H9 (cell line): ENCODE results near the gene ALG12. TPM values are rescaled to one million over a fixed set of nuclear protein-coding genes. Genes with fewer than 3 reads are reported as not detected.

Source experiments
- DNase-seq: peaks from one replicate; pipeline ENCODE4 v3.0.0-alpha.2; 2017
- H2AFZ ChIP-seq: one replicate; pipeline ENCODE4 v1.6.1; 2013; ENCODE audit warnings: mild to moderate bottlenecking, low read length, control low read depth, moderate library complexity
- H2AK5ac ChIP-seq: 2 replicates; pipeline ENCODE4 v1.6.1; 2013; ENCODE audit warnings: low read length, control low read depth, mixed read lengths; ENCODE audit not compliant: insufficient read length
- H2BK120ac ChIP-seq: one replicate; pipeline ENCODE4 v1.6.1; 2013; ENCODE audit warnings: low read depth, mild to moderate bottlenecking, low read length, control low read depth, inconsistent platforms; ENCODE audit not compliant: poor library complexity, severe bottlenecking
- H2BK12ac ChIP-seq: 2 replicates; pipeline ENCODE4 v1.6.1; 2013; ENCODE audit warnings: low read length, control low read depth, mixed read lengths, low read depth; ENCODE audit not compliant: insufficient read length
- H2BK15ac ChIP-seq: 2 replicates; pipeline ENCODE4 v1.6.1; 2013; ENCODE audit warnings: low read depth, low read length, control low read depth
- H2BK20ac ChIP-seq: one replicate; pipeline ENCODE4 v1.6.1; 2013; ENCODE audit warnings: low read depth, mild to moderate bottlenecking, low read length, control low read depth, inconsistent platforms; ENCODE audit not compliant: poor library complexity, severe bottlenecking
- H2BK5ac ChIP-seq: 2 replicates; pipeline ENCODE4 v1.6.1; 2013; ENCODE audit warnings: low read length, control low read depth, mixed read lengths; ENCODE audit not compliant: insufficient read length
- H3K14ac ChIP-seq: 2 replicates; pipeline ENCODE4 v1.6.1; 2013; ENCODE audit warnings: low read length, control low read depth; ENCODE audit not compliant: insufficient read depth
- H3K18ac ChIP-seq: 2 replicates; pipeline ENCODE4 v1.6.1; 2013; ENCODE audit warnings: low read depth, mild to moderate bottlenecking, mixed read lengths, low read length, control low read depth; ENCODE audit not compliant: insufficient read length
- H3K23ac ChIP-seq: 2 replicates; pipeline ENCODE4 v1.6.1; 2013; ENCODE audit warnings: low read length, control low read depth, mixed read lengths, low read depth; ENCODE audit not compliant: insufficient read length
- H3K23me2 ChIP-seq: 2 replicates; pipeline ENCODE4 v1.6.1; 2013; ENCODE audit warnings: low read depth, mild to moderate bottlenecking, mixed read lengths, low read length, control low read depth; ENCODE audit not compliant: insufficient read length, poor library complexity, severe bottlenecking
- H3K27ac ChIP-seq: 2 replicates; pipeline ENCODE4 v1.5.1; 2013; ENCODE audit warnings: low read length, control low read depth, mixed read lengths, low read depth; ENCODE audit not compliant: insufficient read length
- H3K27me3 ChIP-seq: 2 replicates; pipeline ENCODE4 v1.6.1; 2013; ENCODE audit warnings: low read length, control low read depth, inconsistent platforms; ENCODE audit not compliant: insufficient read depth
- H3K4ac ChIP-seq: 2 replicates; pipeline ENCODE4 v1.6.1; 2013; ENCODE audit warnings: low read depth, mild to moderate bottlenecking, control low read depth, inconsistent platforms, low read length, moderate library complexity
- H3K4me1 ChIP-seq: 2 replicates; pipeline ENCODE4 v1.6.1; 2013; ENCODE audit warnings: low read length, control low read depth, inconsistent platforms; ENCODE audit not compliant: insufficient read depth
- H3K4me2 ChIP-seq: 2 replicates; pipeline ENCODE4 v1.6.1; 2013; ENCODE audit warnings: low read length, control low read depth, mixed read lengths; ENCODE audit not compliant: insufficient read length, insufficient read depth
- H3K56ac ChIP-seq: 2 replicates; pipeline ENCODE4 v1.6.1; 2013; ENCODE audit warnings: low read depth, mild to moderate bottlenecking, mixed read lengths, low read length, control low read depth; ENCODE audit not compliant: insufficient read length
- H3K79me1 ChIP-seq: 2 replicates; pipeline ENCODE4 v1.6.1; 2013; ENCODE audit warnings: low read depth, mild to moderate bottlenecking, moderate library complexity, low read length, control low read depth, inconsistent platforms; ENCODE audit not compliant: insufficient read depth, poor library complexity, severe bottlenecking
- H3K79me2 ChIP-seq: 2 replicates; pipeline ENCODE4 v1.6.1; 2013; ENCODE audit warnings: low read length, control low read depth, inconsistent platforms; ENCODE audit not compliant: insufficient read depth
- H3K9ac ChIP-seq: 2 replicates; pipeline ENCODE4 v1.6.1; 2013; ENCODE audit warnings: low read length, control low read depth, mixed read lengths; ENCODE audit not compliant: insufficient read length; ENCODE audit errors: extremely low read depth
- H3K9me3 ChIP-seq: one replicate; pipeline ENCODE4 v1.6.1; 2013; ENCODE audit warnings: low read depth, low read length, inconsistent platforms; ENCODE audit not compliant: control insufficient read depth
- H3T11ph ChIP-seq: one replicate; pipeline ENCODE4 v1.6.1; 2013; ENCODE audit warnings: mild to moderate bottlenecking, low read length, control low read depth, inconsistent platforms
- H4K20me1 ChIP-seq: one replicate; pipeline ENCODE4 v1.6.1; 2013; ENCODE audit not compliant: control insufficient read depth, insufficient read length, insufficient read depth
- H4K5ac ChIP-seq: 2 replicates; pipeline ENCODE4 v1.6.1; 2013; ENCODE audit warnings: low read depth, mild to moderate bottlenecking, mixed read lengths, low read length, control low read depth; ENCODE audit not compliant: insufficient read length
- H4K8ac ChIP-seq: replicated peaks from 2 replicates; pipeline ENCODE4 v1.6.1; 2013; ENCODE audit warnings: low read length, control low read depth, mixed read lengths, low read depth; ENCODE audit not compliant: insufficient read length
- H4K91ac ChIP-seq: 2 replicates; pipeline ENCODE4 v1.6.1; 2013; ENCODE audit warnings: low read depth, mild to moderate bottlenecking, moderate library complexity, mixed read lengths, low read length, control low read depth; ENCODE audit not compliant: insufficient read length
- H3K27ac Mint-ChIP-seq, 3 experiments: 2 replicates in 2 of 3; 3 replicates in 1 of 3; pipeline ENCODE4 v1.8.0; 2020 to 2021; ENCODE audit warnings: mixed read lengths in 3 of 3, mild to moderate bottlenecking in 1 of 3, moderate library complexity in 1 of 3
- H3K27me3 Mint-ChIP-seq: 2 replicates; pipeline ENCODE4 v1.8.0; 2021; ENCODE audit warnings: low read depth, mild to moderate bottlenecking, moderate library complexity, mixed read lengths
- H3K36me3 Mint-ChIP-seq, 3 experiments: 2 replicates in 2 of 3; 3 replicates in 1 of 3; pipeline ENCODE4 v1.8.0; 2020 to 2021; ENCODE audit warnings: low read depth in 3 of 3, mixed read lengths in 3 of 3; ENCODE audit not compliant: insufficient read depth in 1 of 3
- H3K4me1 Mint-ChIP-seq, 2 experiments: 2 replicates each; pipeline ENCODE4 v1.8.0; 2020; ENCODE audit warnings: mixed read lengths in 2 of 2
- H3K4me3 Mint-ChIP-seq, 2 experiments: 2 replicates in 1 of 2; 3 replicates in 1 of 2; pipeline ENCODE4 v1.8.0; 2020 to 2021; ENCODE audit warnings: mild to moderate bottlenecking in 2 of 2, mixed read lengths in 2 of 2, moderate library complexity in 1 of 2
- H3K9me3 Mint-ChIP-seq, 2 experiments: 2 replicates in 1 of 2; 3 replicates in 1 of 2; pipeline ENCODE4 v1.8.0; 2020; ENCODE audit warnings: mild to moderate bottlenecking in 2 of 2, mixed read lengths in 2 of 2, moderate library complexity in 1 of 2
- WGBS: extraction: QIAGEN DNeasy Blood & Tissue Kit; methylation state at CpG from one replicate; pipeline ENCODE4 v1.1.7; 2013; ENCODE audit warnings: missing lambda C conversion rate, low lambda C conversion rate, mixed read lengths; ENCODE audit not compliant: insufficient read length; ENCODE audit errors: extremely low coverage; 5-methylcytosine and 5-hydroxymethylcytosine counted together
- total RNA-seq: library from RNA; stranded (reverse); gene quantifications from 2 replicates; pipeline ENCODE4 v1.2.1, GENCODE V29; 2021
- TF ChIP-seq, protein P1 (sequence below): fragments of 200-600 bp; sonication (generic); conservative IDR thresholded peaks from 3 replicates; pipeline ENCODE4 v1.8.0; 2021; ENCODE audit warnings: antibody characterized with exemption, mild to moderate bottlenecking

ALG12 gene
- total RNA-seq, 1 experiment from 2014 or later, result 19.2 TPM

DNA sequence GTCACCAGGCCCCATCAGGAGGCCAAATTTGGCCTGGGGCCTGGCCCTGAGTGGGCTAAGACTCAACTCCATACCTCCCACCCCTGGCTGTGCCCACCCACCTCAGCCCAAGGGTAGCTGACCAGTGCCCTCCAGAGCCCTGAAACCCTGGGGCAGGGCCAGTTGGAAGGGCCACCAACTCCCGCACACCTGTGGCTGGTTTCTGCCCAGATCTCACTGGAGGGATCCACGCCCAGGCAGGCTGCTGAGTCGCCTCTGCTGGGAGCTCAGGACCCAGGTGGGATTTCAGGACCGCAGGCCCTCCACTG is 33.4 kb upstream of the ALG12 start:
- no peak overlapping the region; the same call in 1 of the 2 replicates for H3K14ac ChIP-seq
- Mint-ChIP-seq H3K36me3 (no peaks in the 10 kb centered on the region), H3K4me3 (no peak overlapping the region), H3K4me1 (peaks cover 5 to 19% of the 10 kb centered on the region in 2 experiments), H3K27ac (no peak overlapping the region), H3K9me3 (no peaks in the 10 kb centered on the region), H3K27me3 (no peaks in the 10 kb centered on the region)
- no peak overlapping the region for H2BK5ac ChIP-seq
- H2AFZ ChIP-seq, result no peak overlapping the region
- no peaks in the 10 kb centered on the region for H3K79me2 ChIP-seq
- H2AK5ac ChIP-seq, result no peak overlapping the region
- no peaks in the 10 kb centered on the region for H3K4me1 ChIP-seq
- H4K91ac ChIP-seq, result no peak overlapping the region
- DNase-seq, result no peak
- no peaks in the 10 kb centered on the region for H3K27me3 ChIP-seq
- no peak overlapping the region for H3K4me2 ChIP-seq
- H3K23me2 ChIP-seq, result no peaks in the 10 kb centered on the region
- H4K20me1 ChIP-seq, result no peaks in the 10 kb centered on the region
- no peak overlapping the region for H3K23ac ChIP-seq
- no peak overlapping the region for H2BK20ac ChIP-seq
- H3K79me1 ChIP-seq, result no peaks in the 10 kb centered on the region
- no peak overlapping the region for H3K27ac ChIP-seq
- H3K18ac ChIP-seq, result no peak overlapping the region
- no peak overlapping the region for H2BK12ac ChIP-seq
- TF ChIP-seq, protein P1, sequence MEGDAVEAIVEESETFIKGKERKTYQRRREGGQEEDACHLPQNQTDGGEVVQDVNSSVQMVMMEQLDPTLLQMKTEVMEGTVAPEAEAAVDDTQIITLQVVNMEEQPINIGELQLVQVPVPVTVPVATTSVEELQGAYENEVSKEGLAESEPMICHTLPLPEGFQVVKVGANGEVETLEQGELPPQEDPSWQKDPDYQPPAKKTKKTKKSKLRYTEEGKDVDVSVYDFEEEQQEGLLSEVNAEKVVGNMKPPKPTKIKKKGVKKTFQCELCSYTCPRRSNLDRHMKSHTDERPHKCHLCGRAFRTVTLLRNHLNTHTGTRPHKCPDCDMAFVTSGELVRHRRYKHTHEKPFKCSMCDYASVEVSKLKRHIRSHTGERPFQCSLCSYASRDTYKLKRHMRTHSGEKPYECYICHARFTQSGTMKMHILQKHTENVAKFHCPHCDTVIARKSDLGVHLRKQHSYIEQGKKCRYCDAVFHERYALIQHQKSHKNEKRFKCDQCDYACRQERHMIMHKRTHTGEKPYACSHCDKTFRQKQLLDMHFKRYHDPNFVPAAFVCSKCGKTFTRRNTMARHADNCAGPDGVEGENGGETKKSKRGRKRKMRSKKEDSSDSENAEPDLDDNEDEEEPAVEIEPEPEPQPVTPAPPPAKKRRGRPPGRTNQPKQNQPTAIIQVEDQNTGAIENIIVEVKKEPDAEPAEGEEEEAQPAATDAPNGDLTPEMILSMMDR, result no peak
- no peak overlapping the region for H3T11ph ChIP-seq
- H3K9me3 ChIP-seq, result no peaks in the 10 kb centered on the region
- H4K5ac ChIP-seq, result no peak overlapping the region
- no peak overlapping the region for H2BK15ac ChIP-seq
- H3K56ac ChIP-seq, result no peak overlapping the region
- no peak overlapping the region for H4K8ac ChIP-seq
- WGBS, result no CpG with 5 or more reads among the region's 4 CpGs
- H3K4ac ChIP-seq, result no peak overlapping the region
- no peak overlapping the region for H3K9ac ChIP-seq
- no peak overlapping the region for H2BK120ac ChIP-seq
